ENCODE data around the gene GSTT2.

Gene GSTT2

DNA sequence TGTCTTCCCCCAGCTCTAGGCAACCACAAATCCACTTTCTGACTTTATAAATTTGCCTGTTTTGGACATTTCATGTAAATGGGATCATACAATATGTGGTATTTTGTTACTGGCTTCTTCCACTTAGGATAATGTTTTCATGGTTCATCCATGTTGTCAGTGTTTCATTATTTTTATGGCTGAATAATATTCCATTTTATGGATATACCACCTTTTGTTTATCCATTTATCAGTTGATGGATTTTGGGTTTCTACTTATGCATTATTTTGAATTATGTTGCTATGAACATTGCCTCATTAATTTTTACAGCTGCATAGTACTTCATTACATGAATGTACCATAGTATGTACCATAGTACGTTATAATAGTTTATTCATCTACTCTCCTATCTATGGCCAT, 36.2 kb downstream of the GSTT2 start:
- DNase-seq (ENCODE audit: low read depth), result no peak
- no peak overlapping the region for H3K4me3 ChIP-seq (ENCODE audit: low read depth, low read length)
- TF ChIP-seq MYC (IDR thresholded peaks at IDR 0.05; ENCODE audit: low read depth, low read length), result no peak
- TF ChIP-seq POLR2A (IDR thresholded peaks at IDR 0.05; ENCODE audit: extremely low read depth, insufficient read length), result no peak

DNA sequence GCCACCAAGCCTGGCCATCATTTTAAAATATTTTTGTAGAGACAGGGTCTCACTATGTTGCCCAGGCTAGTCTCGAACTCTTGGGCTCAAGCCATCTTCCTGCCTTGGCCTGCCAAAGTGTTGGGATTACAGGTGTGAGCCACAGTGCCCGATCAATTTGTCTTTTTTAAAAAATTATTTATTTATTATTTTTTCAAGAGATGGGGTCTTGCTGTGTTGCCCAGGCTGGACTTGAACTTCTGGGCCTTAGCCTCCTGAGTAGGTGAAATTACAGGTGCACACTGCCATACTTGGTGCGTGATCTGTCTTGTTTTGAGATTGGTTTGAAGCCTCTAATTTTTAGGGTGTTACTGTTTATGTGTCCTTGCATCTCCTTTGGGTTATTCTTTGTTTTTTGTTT, 41.4 kb downstream of the GSTT2 start:
- TF ChIP-seq POLR2A (IDR thresholded peaks at IDR 0.05; ENCODE audit: extremely low read depth, insufficient read length) (no peak), MYC (IDR thresholded peaks at IDR 0.05; ENCODE audit: low read depth, low read length) (no peak)
- TF ChIP-seq, protein P1, sequence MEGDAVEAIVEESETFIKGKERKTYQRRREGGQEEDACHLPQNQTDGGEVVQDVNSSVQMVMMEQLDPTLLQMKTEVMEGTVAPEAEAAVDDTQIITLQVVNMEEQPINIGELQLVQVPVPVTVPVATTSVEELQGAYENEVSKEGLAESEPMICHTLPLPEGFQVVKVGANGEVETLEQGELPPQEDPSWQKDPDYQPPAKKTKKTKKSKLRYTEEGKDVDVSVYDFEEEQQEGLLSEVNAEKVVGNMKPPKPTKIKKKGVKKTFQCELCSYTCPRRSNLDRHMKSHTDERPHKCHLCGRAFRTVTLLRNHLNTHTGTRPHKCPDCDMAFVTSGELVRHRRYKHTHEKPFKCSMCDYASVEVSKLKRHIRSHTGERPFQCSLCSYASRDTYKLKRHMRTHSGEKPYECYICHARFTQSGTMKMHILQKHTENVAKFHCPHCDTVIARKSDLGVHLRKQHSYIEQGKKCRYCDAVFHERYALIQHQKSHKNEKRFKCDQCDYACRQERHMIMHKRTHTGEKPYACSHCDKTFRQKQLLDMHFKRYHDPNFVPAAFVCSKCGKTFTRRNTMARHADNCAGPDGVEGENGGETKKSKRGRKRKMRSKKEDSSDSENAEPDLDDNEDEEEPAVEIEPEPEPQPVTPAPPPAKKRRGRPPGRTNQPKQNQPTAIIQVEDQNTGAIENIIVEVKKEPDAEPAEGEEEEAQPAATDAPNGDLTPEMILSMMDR (IDR thresholded peaks at IDR 0.05; ENCODE audit: low read depth, low read length), result no peak
- TF ChIP-seq, protein P2, sequence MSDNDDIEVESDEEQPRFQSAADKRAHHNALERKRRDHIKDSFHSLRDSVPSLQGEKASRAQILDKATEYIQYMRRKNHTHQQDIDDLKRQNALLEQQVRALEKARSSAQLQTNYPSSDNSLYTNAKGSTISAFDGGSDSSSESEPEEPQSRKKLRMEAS (IDR thresholded peaks at IDR 0.05; ENCODE audit: low read depth, low read length), result no peak
- H3K4me3 ChIP-seq (ENCODE audit: low read depth, low read length), result no peak overlapping the region
- DNase-seq (ENCODE audit: low read depth), result no peak

DNA sequence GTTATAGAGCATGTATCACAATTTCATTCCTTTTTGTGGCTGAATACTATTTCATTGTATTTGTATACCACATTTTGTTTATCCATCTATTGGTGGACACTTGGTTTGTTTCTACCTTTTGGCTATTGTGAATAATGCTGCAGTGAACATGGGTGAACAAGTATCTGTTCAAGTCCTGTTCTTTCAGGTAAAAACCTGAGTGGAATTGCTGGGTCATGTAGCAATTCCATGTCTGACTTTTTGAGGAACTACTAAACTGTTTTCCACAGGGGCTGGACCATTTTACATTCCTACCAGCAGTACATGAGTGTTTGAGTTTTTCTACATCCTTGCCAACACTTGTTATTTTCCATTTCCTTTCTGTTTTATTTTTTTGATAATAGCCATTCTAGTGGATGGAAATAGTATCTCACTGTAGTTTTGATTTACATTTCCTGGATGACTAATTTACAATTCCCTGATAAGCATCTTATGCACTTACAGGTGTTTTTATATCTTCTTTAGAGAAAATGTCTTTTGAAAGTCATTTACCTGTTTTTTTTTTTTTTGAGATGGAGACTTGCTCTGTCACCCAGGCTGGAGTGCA, 43.4 kb downstream of the GSTT2 start:
- DNase-seq (ENCODE audit: low read depth), result no peak
- TF ChIP-seq, protein P2 (IDR thresholded peaks at IDR 0.05; ENCODE audit: low read depth, low read length), result no peak
- TF ChIP-seq, protein P1 (IDR thresholded peaks at IDR 0.05; ENCODE audit: low read depth, low read length), result no peak
- no peak for TF ChIP-seq POLR2A (IDR thresholded peaks at IDR 0.05; ENCODE audit: extremely low read depth, insufficient read length)
- TF ChIP-seq MYC (IDR thresholded peaks at IDR 0.05; ENCODE audit: low read depth, low read length), result no peak
- no peak overlapping the region for H3K4me3 ChIP-seq (ENCODE audit: low read depth, low read length)

DNA sequence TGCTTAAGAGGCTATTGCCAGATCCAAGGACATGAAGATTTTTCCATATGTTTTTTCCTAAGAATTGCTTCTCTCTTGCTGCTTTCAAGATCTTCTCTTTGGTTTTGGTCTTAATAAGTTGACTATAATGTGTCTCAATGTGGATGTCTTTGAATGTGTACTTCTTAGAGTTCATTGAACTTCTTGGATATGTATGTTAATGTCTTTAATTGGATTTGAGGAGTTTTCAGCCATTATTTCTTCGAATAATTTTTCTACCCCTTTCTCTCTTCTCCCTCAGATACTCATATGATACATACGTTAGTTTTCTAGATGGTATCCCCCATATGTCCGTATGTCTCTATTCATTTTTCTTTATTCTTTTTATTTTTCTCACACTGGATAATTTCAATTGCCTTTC, 44.4 kb downstream of the GSTT2 start:
- DNase-seq (ENCODE audit: low read depth), result no peak
- no peak overlapping the region for H3K4me3 ChIP-seq (ENCODE audit: low read depth, low read length)
- TF ChIP-seq POLR2A (IDR thresholded peaks at IDR 0.05; ENCODE audit: extremely low read depth, insufficient read length) (no peak), MYC (IDR thresholded peaks at IDR 0.05; ENCODE audit: low read depth, low read length) (no peak)
- TF ChIP-seq, protein P1 (IDR thresholded peaks at IDR 0.05; ENCODE audit: low read depth, low read length), result no peak
- TF ChIP-seq, protein P2 (IDR thresholded peaks at IDR 0.05; ENCODE audit: low read depth, low read length), result no peak

DNA sequence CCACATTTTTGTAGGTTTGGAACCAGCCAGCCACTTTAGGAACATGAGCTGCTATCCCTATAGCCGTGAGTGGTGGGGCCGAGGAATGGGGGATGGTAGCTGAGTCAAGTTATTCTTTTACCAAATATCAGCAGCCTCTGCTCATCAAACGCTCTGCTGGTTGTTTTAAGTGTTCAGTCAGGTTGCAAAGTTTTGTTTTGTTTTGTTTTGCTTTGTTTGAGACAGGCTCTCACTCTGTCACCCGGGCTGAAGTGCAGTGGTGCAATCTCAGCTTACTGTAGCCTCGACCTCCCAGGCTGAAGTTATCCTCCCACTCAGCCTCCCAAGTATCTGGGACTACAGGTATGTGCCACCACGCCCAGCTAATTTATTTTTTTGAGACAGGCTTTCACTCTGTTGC, 45.5 kb downstream of the GSTT2 start:
- no peak for DNase-seq (ENCODE audit: low read depth)
- no peak overlapping the region for H3K4me3 ChIP-seq (ENCODE audit: low read depth, low read length)
- TF ChIP-seq, protein P1 (IDR thresholded peaks at IDR 0.05; ENCODE audit: low read depth, low read length), result no peak
- TF ChIP-seq MYC (IDR thresholded peaks at IDR 0.05; ENCODE audit: low read depth, low read length), result no peak

DNA sequence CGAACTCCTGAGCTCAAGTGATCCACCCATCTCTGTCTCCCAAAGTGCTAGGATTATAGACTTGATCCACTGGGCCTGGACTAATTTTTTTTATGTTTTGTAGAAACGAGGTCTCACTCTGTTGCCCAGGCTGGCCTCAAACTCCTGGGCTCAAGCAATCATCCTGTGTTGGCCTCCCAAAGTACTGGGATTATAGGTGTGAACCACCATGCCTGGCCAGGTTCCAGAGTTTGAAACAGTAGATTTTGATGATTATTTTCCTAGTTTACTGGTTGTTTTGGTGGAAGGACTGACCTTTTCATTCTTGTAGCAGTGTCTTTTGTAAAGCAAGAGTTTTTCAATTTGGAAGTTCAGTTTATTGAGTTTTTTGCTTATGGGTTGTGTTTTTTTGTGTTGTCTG, 46.1 kb downstream of the GSTT2 start:
- H3K4me3 ChIP-seq (ENCODE audit: low read depth, low read length), result no peak overlapping the region
- no peak for DNase-seq (ENCODE audit: low read depth)
- TF ChIP-seq, protein P1 (IDR thresholded peaks at IDR 0.05; ENCODE audit: low read depth, low read length), result no peak
- TF ChIP-seq, protein P2 (IDR thresholded peaks at IDR 0.05; ENCODE audit: low read depth, low read length), result no peak
- TF ChIP-seq MYC (IDR thresholded peaks at IDR 0.05; ENCODE audit: low read depth, low read length), result no peak
- no peak for TF ChIP-seq POLR2A (IDR thresholded peaks at IDR 0.05; ENCODE audit: extremely low read depth, insufficient read length)

Data from NB4 (cell line).